Amniotic epithelial cell (primary cell): ENCODE data around the gene ATP8A2.
A peak's percentile ranks its signal among the peaks of the same experiment; 100 is the strongest.
"Not testable (repeated sequence)": the region's sequence is repeated elsewhere in the genome, so short reads cannot be mapped to it uniquely, and the experiment has no call there.

Source experiments
- DNase-seq: peaks from one replicate; pipeline ENCODE4 v3.0.0-alpha.2; 2010; ENCODE audit warnings: low read depth

Gene ATP8A2

GRCh38 chr13:25923217-25924085, 551.7 kb downstream of the ATP8A2 start:
- peak; percentile 60 for DNase-seq

- DNase-seq = no peak
Measured at GRCh38 chr13:25927363-25927762, 555.6 kb downstream of the ATP8A2 start.

GRCh38 chr13:25927932-25928331, 556.2 kb downstream of the ATP8A2 start:
- no peak for DNase-seq

- DNase-seq = no peak
Measured at GRCh38 chr13:25928941-25929505, 557.2 kb downstream of the ATP8A2 start.

- DNase-seq = no peak
Measured at GRCh38 chr13:25929816-25930215, 558.0 kb downstream of the ATP8A2 start.

GRCh38 chr13:25930653-25931052, 558.9 kb downstream of the ATP8A2 start:
- DNase-seq = no peak

- DNase-seq = no peak
Measured at GRCh38 chr13:25932365-25932764, 560.6 kb downstream of the ATP8A2 start.

GRCh38 chr13:25933520-25933919, 561.7 kb downstream of the ATP8A2 start:
- DNase-seq = no peak

- no peak for DNase-seq
Measured at GRCh38 chr13:25934127-25934526, 562.4 kb downstream of the ATP8A2 start.

- no peak for DNase-seq
Measured at GRCh38 chr13:25939961-25940687, 568.4 kb downstream of the ATP8A2 start.

- no peak for DNase-seq
Measured at GRCh38 chr13:25943081-25943480, 571.3 kb downstream of the ATP8A2 start.

- peak; percentile 33 for DNase-seq
Measured at GRCh38 chr13:25943658-25944057, 571.9 kb downstream of the ATP8A2 start.

- no peak for DNase-seq
Measured at GRCh38 chr13:25945596-25945995, 573.8 kb downstream of the ATP8A2 start.

GRCh38 chr13:25946321-25946720, 574.5 kb downstream of the ATP8A2 start:
- peak; percentile 6 for DNase-seq

- DNase-seq = no peak
Measured at GRCh38 chr13:25948910-25949309, 577.1 kb downstream of the ATP8A2 start.

- no peak for DNase-seq
Measured at GRCh38 chr13:25951831-25952230, 580.1 kb downstream of the ATP8A2 start.

GRCh38 chr13:25954080-25954479, 582.3 kb downstream of the ATP8A2 start:
- not testable (repeated sequence) for DNase-seq

- DNase-seq = not testable (repeated sequence)
Measured at GRCh38 chr13:25954943-25955342, 583.2 kb downstream of the ATP8A2 start.

- no peak for DNase-seq
Measured at GRCh38 chr13:25958986-25959385, 587.2 kb downstream of the ATP8A2 start.

GRCh38 chr13:25961294-25961693, 589.5 kb downstream of the ATP8A2 start:
- no peak for DNase-seq

- DNase-seq = no peak
Measured at GRCh38 chr13:25963674-25964073, 591.9 kb downstream of the ATP8A2 start.

- DNase-seq = no peak
Measured at GRCh38 chr13:25965596-25965995, 593.8 kb downstream of the ATP8A2 start.

- DNase-seq = peak; percentile 42
Measured at GRCh38 chr13:25966086-25966485, 594.3 kb downstream of the ATP8A2 start.
